Measurements from ENCODE around the gene TRIM7. TPM values are rescaled to one million over a fixed set of nuclear protein-coding genes. Genes with fewer than 3 reads are reported as not detected.
"Not testable (repeated sequence)": the region's sequence is repeated elsewhere in the genome, so short reads cannot be mapped to it uniquely, and the experiment has no call there.

TRIM7 gene
- total RNA-seq, 1 donor from 2014 or later, result 2.8 TPM

DNA sequence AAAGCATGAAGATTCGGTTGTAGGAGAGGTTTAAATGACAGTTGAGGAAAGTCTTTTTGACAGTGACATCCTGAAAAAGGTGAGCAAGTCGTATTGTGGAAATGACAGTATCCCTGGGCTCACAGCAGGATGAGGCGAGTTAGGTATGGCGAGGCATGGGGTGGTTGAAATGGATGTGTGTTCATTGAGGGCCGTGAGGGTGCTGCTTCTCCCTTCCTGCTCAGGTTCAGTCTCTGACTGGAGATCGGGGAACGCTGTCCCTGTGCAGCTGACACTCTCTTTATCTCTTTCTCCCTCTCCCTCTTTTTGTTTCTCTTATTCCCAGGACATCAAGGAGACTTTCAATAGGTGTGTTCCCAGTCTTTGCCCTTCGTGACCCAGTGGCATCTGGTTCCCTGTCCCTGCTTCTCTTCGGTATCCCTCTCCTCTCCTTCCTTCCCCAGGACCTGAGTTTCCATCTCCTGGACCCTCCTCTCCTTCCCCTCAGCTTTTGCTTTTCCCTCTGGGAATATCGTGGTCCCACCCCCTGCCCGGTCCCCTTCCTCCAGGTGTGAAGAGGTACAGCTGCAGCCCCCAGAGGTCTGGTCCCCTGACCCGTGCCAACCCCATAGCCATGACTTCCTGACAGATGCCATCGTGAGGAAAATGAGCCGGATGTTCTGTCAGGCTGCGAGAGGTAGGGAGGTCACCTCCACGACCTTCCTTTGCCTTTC is 28.2 kb upstream of the TRIM7 start:
- DNase-seq (ENCODE audit: low read depth), result no peak

DNA sequence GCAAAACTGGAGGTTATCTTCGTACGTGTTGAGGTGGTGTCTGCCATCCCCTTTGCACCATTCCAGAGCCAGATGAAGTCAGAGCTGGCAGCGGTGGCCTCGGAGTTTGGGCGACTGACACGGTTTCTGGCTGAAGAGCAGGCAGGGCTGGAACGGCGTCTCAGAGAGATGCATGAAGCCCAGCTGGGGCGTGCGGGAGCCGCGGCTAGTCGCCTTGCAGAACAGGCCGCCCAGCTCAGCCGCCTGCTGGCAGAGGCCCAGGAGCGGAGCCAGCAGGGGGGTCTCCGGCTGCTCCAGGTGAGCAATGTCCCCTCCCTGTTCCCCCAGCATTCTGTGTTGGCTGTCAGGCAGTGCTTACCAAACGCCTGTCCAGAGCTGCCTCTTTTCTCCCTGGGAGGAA is 27.6 kb upstream of the TRIM7 start:
- DNase-seq (ENCODE audit: low read depth), result no peak

DNA sequence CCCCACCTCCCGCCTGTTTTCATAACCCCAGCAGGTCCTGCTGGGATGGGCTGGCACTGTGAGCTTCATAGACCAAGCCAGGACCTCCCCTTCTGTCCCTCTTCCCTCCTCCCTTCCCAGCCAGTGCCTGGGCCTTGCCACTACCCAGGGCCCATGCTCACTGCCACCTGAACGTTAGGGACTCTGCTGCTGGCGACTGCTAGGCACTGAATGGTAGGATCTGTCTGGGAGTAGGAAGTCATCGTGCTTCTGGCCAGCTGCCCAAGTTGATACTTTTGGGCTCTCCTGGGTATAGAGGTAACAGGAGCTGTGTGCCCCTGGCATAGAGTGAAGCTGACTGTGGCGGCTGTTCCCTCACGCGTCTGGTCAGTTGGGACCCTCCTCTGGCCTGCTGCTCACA is 26.4 kb upstream of the TRIM7 start:
- DNase-seq (ENCODE audit: low read depth), result no peak

DNA sequence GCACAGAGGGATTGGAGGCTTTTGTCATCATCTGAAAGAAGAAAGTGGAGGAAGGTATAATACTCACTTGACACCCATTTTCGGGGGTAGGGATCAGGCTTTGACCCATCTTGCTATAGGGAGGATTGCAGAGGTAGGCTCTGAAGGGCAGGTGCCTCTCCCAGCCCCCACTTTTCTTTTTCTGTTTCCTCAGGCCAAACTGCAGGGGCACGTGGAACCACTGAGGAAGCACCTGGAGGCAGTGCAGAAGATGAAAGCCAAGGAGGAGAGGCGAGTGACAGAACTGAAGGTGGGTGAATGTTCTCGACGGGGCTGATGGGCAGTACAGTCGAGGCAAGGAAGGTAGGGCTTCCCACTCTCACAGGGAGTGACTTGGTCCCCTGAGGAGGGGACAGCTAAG is 25.6 kb upstream of the TRIM7 start:
- DNase-seq (ENCODE audit: low read depth), result no peak

DNA sequence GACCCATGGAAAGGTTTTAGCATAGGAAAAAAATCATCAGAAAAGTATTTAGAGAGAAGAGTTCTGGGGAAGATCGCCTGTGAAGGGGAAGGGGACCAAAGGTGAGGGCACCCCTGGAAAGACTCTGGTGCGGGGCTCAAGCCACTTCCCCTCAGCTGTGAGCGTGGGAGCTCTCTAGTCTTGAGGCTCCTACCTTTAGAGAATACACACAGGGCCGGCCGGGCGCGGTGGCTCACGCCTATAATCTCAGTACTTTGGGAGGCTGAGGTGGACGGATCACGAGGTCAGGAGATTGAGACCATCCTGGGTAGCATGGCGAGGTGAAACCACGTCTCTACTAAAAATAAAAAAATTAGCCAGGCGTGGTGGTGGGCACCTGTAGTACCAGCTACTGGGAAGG is 25.0 kb upstream of the TRIM7 start:
- DNase-seq (ENCODE audit: low read depth), result no peak

DNA sequence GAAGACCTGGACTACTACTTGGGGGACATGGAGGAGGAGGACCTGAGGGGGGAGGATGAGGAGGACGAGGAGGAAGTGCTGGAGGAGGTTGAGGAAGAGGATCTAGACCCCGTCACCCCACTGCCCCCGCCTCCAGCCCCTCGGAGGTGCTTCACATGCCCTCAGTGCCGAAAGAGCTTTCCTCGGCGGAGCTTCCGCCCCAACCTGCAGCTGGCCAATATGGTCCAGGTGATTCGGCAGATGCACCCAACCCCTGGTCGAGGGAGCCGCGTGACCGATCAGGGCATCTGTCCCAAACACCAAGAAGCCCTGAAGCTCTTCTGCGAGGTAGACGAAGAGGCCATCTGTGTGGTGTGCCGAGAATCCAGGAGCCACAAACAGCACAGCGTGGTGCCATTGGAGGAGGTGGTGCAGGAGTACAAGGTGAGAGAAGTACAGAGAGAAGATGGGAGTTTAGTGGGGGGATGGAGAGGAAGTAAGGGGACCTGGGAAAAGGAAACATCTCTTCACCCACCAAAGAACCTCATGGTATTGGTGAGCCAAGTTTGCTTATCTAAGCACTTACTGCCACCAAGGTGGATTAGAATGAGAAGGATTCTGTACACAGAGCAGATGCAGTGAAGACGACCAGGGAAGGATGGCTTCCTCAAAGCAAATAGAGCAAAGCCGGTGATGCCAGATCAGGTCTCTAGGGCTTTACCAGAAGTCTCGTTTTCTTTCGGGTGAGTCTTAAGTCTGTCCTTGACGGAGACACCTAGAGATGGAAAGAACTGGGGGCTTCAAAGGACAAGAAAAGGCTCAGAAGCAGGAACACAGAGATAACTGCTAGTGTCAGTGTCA is 19.6 kb upstream of the TRIM7 start:
- no peak for DNase-seq (ENCODE audit: low read depth)

DNA sequence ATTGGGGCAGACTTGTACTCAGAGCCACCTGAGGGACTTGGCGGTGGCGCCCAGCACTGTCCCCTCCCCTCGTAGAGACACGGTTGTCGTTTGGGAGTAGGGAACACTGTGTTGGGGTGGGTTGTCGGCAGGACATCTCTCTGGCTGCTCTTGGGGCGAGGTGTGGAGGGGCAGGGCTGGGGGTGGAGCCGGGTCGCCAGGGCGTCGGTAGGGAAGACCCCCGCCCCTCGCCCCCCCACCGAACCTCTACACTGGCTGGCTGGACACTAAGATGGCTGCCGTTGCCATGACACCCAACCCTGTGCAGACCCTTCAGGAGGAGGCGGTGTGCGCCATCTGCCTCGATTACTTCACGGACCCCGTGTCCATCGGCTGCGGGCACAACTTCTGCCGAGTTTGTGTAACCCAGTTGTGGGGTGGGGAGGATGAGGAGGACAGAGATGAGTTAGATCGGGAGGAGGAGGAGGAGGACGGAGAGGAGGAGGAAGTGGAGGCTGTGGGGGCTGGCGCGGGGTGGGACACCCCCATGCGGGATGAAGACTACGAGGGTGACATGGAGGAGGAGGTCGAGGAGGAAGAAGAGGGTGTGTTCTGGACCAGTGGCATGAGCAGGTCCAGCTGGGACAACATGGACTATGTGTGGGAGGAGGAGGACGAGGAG is 18.9 kb upstream of the TRIM7 start:
- no peak for DNase-seq (ENCODE audit: low read depth)

DNA sequence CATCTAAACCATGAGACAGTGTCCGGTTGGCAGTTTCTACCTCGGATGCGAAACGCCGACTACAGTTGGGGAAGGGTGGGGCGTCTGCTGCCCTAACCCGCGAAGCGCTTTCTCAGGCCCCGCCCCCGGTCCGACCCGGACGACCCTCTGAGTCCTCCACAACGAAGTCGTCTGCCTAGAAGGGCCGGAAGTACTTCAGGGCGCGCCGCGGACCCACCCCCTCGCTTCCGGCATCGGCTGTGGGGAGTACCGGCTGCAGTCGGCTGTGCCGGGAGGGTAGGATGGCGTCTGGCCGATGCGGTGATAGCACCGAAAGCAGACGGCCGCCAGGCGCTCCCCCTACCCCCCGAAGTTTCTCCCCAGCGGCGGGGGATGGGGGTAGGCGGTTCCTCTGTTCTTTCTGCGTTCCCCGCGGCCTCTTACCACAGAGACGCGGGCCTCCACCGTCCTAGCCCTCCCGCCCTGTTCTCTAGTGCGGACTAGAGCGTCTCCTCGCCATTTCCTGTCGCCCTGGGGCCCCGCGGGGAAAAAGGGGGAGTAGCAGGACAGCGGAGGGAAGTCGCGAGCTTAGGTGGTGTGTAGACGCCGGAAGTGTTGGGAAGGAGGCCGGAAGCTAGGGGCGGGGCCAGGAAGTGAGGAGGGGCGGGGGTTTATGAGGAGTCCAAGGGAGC is 18.2 kb upstream of the TRIM7 start, which contains the start of gene TRIM41:
Gene TRIM41 (plus strand): TSS at position 224 of the 671 bp plus-strand sequence. CDS start 719 bp downstream, outside the sequence.
- peak; percentile 92 for DNase-seq (ENCODE audit: low read depth)

DNA sequence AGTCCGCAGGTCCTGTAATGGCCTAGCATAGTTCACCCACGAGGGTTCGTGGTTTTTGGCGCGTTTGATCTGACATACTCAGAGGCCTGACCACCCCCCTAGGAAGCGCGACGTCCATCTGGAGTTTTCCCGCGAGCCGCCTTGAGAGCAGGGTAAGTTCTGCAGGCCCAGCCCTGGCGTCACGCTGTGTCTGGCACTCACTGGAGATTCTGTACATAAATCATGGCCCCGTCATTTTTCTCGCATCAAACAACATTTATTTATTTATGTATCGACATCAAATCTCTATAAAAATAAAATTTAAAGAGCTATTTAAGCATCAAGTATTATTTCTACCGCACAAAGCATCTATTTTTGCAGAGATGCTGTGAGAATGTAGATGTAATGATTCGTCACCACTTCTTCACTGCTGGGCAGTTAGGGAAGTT is 17.6 kb upstream of the TRIM7 start:
- peak; percentile 30 for DNase-seq (ENCODE audit: low read depth)

DNA sequence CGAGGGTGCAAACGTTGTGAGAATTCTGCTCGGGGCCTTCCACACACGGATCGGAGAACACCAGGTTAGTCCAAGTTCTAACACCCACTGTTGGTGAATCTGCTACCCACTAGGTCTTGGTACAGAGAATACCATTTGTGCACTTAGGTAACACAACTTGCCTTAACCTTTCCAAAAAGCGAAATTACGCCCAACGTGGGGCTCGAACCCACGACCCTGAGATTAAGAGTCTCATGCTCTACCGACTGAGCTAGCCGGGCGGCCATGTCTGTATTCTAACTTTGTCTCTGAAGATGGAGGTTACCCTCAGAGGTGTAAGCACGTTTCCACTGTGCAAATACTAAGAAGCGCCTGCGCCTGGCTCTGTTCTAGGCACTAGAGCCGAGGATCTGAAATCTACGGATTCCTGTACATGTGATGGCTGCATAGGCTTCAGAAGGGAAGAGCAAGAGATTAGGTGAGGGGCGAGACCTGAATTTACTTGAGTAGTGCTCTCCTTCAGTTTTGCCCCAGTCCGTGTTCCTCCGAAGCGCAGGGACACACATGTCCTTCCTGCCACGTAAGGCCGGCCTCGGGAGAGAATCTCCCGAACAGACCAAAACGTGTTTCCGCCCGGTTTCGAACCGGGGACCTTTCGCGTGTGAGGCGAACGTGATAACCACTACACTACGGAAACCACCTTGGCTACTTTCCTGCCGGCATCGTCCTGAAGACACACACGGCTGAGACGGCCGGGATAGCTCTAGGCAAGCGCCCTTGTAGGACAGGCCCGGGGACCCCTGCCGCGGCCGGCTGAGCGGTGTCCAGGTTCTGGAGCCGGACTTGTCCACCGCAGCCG is 17.0 kb upstream of the TRIM7 start:
- DNase-seq (ENCODE audit: low read depth), result peak; percentile 77

DNA sequence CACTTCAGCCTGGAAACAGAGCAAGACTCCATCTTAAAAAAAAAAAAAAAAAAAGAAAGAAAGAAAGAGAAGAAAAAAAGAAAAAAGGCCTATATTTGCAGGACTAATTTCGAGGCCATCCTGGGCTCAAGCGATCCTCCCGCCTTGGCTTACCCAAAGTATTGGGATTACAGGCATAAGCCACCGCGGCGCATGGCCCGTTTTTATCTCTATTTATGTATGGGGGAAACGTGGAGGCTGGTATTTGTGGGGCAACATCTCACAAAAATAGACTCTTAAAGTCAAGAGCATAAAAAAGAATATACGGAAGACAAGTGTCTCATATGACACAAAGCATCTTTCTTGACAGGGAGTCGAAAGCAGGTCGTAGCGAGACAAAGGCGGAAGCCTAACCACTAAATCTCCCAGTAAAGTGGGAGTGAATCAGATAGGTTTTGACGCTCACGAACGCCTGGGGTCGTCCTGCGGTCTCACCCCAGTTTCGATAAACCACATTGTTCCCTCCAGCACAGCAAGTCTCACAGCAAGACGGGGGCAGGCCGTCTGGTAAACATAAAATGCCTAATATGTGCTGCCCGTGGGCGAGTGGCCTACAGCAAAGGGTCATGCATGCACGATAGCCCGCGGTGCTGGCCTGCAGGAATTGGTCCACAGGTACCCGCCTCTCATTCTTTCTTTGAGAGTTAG is 16.3 kb upstream of the TRIM7 start:
- DNase-seq (ENCODE audit: low read depth), result no peak

DNA sequence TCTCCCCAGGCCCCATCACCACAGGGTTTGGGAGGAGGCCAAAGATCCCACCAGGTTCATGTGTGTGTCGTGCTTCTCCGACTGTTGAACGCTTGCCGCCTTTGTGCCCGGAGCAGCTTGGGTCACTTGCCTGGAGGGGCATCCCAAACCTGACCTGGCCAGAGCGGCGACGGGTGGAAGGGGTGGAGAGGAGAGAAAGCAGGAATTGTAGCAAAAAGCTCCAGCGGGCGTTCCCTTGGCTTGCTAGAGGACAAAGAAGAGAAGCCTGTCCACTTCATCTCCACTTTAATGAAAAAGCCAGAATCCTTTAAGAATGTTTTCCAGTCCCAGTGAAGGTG is 15.2 kb upstream of the TRIM7 start:
- DNase-seq (ENCODE audit: low read depth), result no peak

DNA sequence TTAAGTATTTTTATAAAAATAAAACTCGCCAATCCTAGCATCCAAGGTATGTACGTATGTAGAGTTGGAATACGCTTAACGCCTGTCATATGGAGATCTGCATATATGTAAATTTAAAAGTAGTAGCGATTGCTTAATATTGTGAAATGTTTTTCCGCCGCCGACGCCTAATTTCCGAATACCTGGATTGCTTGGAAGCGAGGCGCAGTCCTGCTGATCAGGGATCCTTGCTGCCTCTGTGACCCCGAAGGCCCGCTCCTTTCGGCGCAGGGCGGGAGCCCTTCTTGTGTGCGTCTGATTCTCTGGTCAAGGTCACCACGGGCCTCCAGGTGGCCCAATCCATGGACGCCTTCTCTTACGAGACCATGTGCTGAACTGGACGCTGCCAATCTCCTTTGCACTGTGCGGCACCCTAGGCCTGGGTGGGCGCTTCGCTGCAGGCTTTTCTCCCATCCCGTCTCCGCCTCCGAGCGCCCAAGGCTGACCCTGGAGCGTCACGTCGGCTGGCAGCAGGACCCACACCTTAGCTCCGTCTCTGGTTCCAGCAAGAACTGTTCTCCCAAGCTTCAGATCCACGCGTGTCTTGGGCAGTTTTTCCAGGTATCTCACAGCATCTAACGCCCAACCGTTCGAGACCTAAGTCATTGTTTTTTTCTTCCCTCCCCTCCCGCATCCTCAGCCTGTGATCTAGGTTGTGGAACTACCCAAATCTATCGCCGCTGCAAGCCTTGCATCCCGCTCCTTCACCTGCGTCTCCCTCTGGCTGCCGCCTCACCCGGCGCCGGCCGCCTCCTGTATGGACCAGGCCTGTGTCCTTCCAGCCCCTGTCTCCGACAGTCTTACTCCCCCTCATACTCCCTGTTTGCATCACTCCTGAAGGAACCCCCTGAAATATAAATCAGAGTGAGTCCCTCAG is 14.5 kb upstream of the TRIM7 start:
- no peak for DNase-seq (ENCODE audit: low read depth)

DNA sequence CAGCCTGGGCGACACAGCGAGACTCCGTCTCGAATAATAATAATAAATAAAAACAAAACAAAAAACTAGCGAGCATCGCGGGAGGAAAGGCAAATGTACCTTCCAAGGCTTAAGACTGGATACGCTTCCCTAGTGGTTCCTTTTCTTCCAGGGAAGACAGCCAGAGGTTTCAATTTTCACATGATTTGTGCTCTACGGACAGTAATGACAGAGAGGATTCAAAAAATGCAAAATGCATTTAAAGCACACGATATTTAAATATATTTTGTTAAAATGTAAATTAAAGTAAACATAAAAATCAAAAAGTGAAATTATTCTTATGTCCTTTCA is 13.8 kb upstream of the TRIM7 start:
- no peak for DNase-seq (ENCODE audit: low read depth)

DNA sequence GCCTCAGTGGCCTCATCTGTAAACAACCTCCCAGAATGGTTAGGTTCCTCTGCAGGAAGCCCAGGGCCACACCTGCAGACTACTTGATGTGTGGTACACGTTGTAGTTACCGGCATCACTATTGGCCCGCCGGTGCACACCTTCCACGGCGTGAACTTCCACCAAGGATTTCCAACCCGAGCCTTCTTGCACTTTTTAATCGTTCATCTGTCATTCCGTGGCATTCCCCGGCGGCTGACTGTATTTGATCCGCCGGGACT is 12.7 kb upstream of the TRIM7 start:
- peak; percentile 30 for DNase-seq (ENCODE audit: low read depth)

DNA sequence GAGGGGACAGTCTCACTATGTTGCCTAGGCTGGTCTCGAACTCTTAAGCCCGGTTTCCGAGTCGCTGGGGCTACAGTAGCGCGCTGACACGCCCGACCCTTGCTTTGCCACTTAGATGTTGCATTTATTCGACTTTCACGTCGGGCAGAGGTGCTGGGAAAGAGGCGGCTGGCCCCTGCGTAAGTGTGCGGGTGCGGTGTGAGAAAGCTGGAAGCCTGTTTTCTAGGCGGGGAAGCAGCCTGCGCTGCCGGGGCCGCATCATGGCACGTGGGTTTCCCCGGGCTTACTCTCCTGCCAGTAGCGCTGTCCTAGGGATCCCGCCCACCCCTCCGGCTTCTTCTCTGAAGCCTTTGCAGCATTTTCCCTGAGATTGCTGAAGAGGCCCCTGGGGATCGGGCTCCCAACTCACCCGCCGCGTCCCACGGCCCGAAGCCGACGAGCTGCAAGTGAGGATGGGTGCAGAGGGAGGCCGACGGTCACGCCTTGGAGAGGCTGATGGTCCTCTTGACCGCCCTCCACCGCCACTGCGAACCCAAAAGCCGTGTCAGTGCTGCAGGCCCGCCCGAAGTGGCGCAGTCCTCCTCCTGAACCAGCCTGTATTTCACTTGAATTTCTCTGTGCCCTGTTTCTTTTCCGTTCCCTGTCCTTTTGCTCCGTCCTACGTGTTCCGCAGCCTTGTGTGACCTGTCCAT is 12.3 kb upstream of the TRIM7 start:
- no peak for DNase-seq (ENCODE audit: low read depth)

DNA sequence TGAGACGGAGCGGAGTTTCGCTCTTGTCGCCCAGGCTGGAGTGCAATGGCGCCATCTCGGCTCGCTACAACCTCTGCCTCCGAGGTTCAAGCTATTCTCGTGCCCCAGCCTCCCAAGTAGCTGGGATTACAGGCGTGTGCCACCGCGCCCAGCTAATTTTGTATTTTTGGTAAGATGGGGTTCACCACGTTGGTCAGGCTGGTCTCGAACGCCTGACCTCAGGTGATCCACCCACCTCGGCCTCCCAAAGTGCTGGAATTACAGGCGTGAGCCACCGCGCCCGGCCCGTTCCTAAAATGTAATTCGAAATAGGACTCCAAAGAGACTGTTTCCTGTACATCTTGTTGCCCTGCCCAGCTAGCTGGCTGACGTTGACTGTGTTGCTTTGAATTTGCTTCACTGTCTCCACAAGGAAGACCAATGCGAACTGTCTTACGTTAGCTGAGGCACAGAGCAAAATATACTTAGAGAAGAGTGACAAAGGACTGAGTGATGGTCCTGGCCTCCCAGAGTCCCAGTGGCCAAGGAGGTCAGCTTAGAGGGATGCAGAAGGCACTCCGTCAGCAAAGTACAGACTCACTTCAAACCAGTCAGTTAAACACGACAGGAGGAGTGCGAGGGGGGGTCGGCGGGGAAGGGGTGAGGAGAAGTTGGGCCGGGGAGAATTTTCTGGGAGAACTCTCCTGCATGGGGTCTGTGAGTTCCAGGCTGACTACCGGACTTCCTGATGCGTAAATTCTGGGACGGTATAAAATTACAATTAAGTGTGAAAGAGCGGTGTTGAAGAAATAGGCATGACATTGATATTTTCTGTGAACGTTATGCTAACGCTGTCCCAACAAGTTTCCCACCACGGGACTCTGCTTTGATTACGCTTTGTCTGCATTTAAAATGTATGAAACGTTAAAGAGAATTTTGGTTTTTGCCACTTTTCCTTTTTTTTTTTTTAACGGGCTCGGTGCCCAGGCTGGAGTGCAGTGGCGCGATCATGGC is 11.3 kb upstream of the TRIM7 start:
- no peak for DNase-seq (ENCODE audit: low read depth)

DNA sequence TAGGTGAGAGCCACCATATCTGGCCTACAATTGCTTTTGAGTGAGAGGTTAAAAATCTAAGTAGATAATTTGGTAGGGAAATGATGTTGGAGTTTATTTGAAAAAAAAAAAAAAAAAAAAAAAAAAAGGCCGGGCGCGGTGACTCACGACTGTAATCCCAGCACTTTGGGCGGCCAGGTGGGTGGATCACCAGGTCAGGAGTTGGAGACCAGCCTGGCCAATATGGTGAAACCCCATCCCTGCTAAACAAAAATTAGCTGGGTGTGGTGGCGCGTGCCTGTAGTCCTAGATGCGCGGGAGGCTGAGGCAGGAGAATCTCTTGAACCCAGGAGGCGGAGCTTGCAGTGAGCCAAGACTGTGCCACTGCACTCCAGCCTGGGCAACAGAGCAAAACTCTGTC is 9.3 kb upstream of the TRIM7 start:
- not testable (repeated sequence) for DNase-seq (ENCODE audit: low read depth)
